Measurements from ENCODE around the gene MLXIP. TPM values are rescaled to one million over a fixed set of nuclear protein-coding genes. Genes with fewer than 3 reads are reported as not detected.

Gene MLXIP
- polyA plus RNA-seq, 6 donors from 2014 or later = 8.5 to 30.4 (median 11.0) TPM

DNA sequence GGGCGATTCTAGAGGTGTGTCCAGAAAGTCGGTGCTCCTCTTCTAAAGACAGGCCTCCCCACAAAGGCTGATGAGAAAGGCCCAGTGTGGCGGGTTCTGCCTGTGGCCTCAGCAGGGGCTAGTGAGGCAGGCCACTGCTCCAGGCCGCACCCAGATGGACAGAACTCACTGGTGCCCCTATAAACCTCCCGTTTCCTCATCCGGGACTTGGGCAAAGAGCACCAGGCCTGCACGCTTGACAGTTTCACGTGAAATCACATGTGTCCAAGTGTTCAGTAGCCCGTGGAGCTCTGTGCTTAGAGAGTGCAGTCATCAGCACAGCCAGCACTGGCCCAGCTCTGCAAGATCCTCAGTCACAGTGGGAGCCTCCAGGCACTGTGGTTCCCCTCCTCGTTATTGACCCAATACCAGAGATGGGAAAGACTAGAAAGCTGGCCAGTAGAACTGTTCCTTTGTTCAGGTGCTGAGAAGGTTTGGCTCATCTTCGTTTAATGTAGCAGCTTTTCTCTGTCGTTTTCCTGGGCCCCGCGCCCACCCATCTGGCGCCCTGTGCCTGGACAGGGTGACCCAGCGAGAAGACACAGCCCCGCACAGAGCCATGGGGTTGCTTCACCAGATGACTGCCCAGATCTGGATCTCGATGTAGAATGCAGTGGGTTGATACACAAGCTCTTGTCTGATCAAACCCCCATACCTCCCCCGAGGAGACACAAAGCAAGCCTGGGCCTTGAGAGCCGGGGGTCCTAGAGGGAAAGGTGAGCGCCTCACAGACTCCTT is 69.1 kb downstream of the MLXIP start:
- Mint-ChIP-seq H3K27me3 (no peaks in the 10 kb centered on the region), H3K9me3 (no peaks in the 10 kb centered on the region), H3K36me3 (peaks cover 0 to 5% of the 10 kb centered on the region in 2 donors), H3K4me1 (peaks cover 0 to 7% (median 0%) of the 10 kb centered on the region in 3 donors), H3K4me3 (no peak overlapping the region), H3K27ac (peak overlapping the region in 4 of 6 donors; percentile 10 to 59 (median 40))
- DNase-seq (no peak), ATAC-seq (ENCODE audit: low read depth in 2 of 2) (no peak)

DNA sequence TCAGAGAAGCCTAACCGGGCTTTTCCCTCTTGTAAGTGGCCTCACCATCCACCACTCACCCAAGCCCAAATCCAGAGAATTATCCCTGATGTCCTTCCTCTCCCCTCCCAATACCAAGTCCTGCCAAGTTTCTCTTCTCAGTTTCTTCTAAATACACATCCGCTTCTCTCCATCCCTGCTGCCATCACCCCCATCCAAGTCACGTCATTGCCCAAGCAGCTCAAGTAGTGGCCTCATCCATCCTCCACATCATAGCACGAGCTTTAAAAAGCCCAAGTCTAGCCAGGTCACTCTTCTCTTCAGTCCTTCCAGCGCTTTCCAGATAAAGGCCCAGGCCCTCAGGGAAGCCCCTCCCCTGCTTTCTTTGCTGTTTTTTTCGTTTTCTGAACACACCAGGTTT is 70.1 kb downstream of the MLXIP start:
- no peak for ATAC-seq (ENCODE audit: low read depth in 2 of 2)
- Mint-ChIP-seq H3K4me3 (peak overlapping the region in 1 of 8 donors; percentile 61), H3K36me3 (peaks cover 0 to 3% of the 10 kb centered on the region in 2 donors), H3K9me3 (no peaks in the 10 kb centered on the region), H3K27me3 (no peaks in the 10 kb centered on the region), H3K4me1 (peaks cover 0 to 7% (median 0%) of the 10 kb centered on the region in 3 donors), H3K27ac (peak overlapping the region in 2 of 6 donors; percentile 1 to 76)
- DNase-seq = no peak

DNA sequence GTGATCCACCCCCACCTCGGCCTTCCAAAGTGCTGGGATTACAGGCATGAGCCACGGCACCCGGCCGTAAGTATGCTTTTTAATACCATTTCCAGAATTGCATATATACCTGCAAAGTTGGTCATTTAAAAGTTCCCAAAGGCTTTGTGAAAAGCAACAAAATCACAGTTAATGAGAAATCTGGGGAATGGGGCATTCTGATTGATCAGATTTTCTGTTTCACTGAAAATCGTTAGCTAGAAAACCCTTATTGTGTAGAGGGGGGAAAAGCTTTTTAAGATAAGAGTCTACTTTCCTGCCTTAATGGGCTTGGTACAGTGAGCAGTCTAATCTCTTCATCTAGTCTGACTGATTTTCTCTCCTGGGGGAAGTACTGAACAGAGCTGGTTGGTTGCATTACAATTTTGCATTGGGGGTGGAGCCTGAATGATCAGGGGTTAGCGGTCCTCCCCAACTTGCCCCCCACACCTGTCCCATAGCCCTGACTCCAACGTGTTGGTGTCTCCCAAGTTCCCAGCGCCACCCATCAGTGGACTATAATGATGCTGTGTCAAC is 71.6 kb downstream of the MLXIP start:
- no peak for DNase-seq
- no peak overlapping the region for H3K4me3 Mint-ChIP-seq
- no peaks in the 10 kb centered on the region for H3K36me3 Mint-ChIP-seq
- H3K4me1 Mint-ChIP-seq = peaks cover 0 to 7% (median 0%) of the 10 kb centered on the region in 3 donors
- ATAC-seq (ENCODE audit: low read depth in 2 of 2) = no peak
- H3K9me3 Mint-ChIP-seq = no peaks in the 10 kb centered on the region
- H3K27me3 Mint-ChIP-seq = no peaks in the 10 kb centered on the region
- peak overlapping the region in 1 of 6 donors; percentile 21 for H3K27ac Mint-ChIP-seq

DNA sequence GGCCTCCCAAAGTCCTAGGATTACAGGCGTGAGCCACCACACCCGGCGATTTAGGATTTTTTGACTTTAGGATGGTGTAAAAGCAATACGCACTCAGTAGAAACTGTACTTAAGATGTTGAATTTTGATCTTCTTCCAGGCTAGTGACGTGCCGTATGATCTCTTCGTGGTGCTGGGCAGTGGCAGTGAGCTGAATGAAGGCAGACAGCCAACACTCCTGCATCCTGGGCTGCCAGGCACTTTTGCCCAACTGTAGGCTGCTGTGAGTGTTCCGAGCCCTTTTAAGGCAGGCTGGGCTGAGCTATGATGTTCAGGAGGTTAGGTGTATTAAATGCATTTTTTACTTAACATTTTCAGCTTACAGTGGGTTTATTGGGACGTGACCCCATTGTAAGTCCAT is 74.2 kb downstream of the MLXIP start:
- DNase-seq (no peak), ATAC-seq (ENCODE audit: low read depth in 2 of 2) (no peak)
- Mint-ChIP-seq H3K27ac (no peak overlapping the region), H3K4me3 (no peak overlapping the region), H3K4me1 (no peaks in the 10 kb centered on the region), H3K27me3 (peaks cover 0 to 5% (median 0%) of the 10 kb centered on the region in 3 donors), H3K36me3 (no peaks in the 10 kb centered on the region), H3K9me3 (no peaks in the 10 kb centered on the region)

DNA sequence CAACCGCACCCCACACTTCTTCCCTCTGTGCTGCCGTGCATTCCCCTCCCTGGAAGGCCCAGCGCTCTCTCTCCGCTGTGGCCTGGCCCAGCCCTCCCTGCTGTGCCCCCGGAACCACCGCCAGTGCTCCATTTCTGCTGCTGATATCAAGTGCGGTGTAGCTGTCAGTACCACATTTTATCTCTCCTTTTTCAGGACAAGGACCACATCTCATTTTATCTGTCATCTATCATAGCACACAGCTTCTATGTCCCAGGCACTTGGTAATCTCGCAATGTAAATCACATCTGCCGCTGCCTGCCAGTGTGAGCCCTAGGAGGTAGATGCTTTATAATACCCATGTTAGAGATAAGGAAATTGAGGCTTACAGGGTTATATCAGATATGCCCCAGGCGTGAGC is 77.1 kb downstream of the MLXIP start:
- no peak overlapping the region for H3K4me3 Mint-ChIP-seq
- no peak for ATAC-seq (ENCODE audit: low read depth in 2 of 2)

DNA sequence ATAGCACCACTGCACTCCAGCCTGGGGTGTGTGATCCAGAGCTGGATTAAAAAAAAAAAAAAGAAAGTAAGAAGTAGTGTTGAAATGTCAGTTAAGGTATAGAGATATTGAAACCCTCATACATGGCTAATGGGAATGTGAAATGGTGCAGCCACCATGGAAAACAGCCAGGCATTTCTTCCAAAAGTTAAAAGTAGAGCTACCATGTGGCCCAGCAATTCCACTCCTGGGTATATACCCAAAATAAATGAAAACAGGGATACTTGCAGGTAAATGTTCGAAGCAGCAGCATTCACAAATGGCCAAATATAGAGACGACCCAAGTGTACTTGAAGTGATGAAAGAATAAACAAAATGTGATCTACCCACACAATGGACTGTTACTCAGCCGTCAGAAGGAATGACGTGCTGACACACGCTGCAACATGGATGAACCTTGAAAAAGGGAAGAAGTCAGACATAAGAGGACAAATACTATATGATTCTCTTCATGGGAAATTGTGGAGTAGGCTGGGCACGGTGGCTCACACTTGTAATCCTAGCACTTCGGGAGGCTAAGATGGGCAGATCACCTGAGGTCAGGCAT is 80.2 kb downstream of the MLXIP start:
- Mint-ChIP-seq H3K27ac (no peak overlapping the region), H3K9me3 (no peaks in the 10 kb centered on the region), H3K4me1 (no peaks in the 10 kb centered on the region), H3K27me3 (peaks cover 0 to 5% (median 0%) of the 10 kb centered on the region in 3 donors), H3K4me3 (no peak overlapping the region), H3K36me3 (no peaks in the 10 kb centered on the region)
- DNase-seq (no peak), ATAC-seq (ENCODE audit: low read depth in 2 of 2) (no peak)

More for the DNA sequence above, 77.1 kb downstream of the MLXIP start:
- DNase-seq = no peak
- no peak overlapping the region for H3K27ac Mint-ChIP-seq
- H3K9me3 Mint-ChIP-seq = no peaks in the 10 kb centered on the region
- H3K27me3 Mint-ChIP-seq = peaks cover 0 to 5% (median 0%) of the 10 kb centered on the region in 3 donors
- H3K36me3 Mint-ChIP-seq = no peaks in the 10 kb centered on the region
- H3K4me1 Mint-ChIP-seq = no peaks in the 10 kb centered on the region

DNA sequence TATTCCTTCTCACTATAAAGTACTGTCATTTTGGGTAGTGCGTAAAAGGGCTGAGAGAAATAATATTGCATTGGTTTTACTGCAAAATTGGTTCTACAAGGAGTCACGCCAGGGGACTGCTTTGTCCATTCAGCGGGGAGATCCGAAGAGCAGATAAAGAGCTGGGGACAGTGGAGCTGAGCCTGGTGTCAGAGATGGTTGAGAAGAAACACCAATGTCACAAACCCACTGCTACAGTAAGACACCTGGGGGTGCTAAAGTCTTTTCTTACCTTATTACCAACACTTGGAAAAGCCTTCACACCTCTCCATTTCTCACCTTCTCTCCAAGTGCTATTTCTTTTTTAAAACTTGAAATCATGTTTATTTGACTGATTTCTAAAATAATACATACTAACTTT is 81.3 kb downstream of the MLXIP start:
- H3K9me3 Mint-ChIP-seq = no peaks in the 10 kb centered on the region
- DNase-seq = no peak
- no peaks in the 10 kb centered on the region for H3K4me1 Mint-ChIP-seq
- no peak overlapping the region for H3K4me3 Mint-ChIP-seq
- no peak overlapping the region for H3K27ac Mint-ChIP-seq
- no peak for ATAC-seq (ENCODE audit: low read depth in 2 of 2)
- H3K36me3 Mint-ChIP-seq = no peaks in the 10 kb centered on the region
- peaks cover 0 to 5% (median 0%) of the 10 kb centered on the region in 3 donors for H3K27me3 Mint-ChIP-seq

DNA sequence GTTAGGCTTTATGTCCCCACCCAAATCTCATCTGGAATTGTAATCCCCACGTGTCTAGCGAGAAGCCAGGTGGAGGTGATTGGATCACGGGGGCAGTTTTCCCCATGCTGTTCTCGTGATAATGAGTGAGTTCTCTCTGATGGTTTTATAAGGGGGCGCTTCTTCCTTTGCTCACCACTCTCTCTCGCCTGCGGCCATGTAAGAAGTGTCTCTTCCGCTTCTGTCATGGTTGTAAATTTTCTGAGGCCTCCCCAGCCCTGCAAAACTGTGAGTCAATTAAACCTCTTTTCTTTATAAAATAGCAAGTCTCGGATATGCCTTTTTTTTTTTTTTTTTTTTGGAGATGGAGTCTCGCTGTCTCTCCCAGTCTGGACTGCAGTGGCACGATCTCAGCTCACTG is 82.2 kb downstream of the MLXIP start:
- peaks cover 0 to 1% (median 0%) of the 10 kb centered on the region in 3 donors for H3K27me3 Mint-ChIP-seq

DNA sequence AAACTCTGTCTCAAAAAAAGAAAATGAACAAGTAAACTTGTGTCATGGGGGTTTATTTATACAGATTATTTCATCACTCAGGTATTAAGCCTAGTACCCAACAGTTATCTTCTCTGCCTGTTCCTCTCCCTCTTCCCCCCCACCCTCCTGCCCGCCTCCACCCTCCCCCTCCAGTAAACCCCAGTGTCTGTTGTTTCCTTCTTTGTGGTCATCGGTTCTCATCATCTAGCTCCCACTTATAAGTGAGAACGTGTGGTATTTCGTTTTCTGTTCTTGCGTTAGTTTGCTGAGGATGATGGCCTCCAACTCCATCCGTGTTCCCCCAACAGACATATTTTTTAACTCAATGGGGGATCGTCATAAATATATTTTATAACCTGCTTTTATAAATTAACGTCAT is 83.1 kb downstream of the MLXIP start:
- Mint-ChIP-seq H3K4me1 (peaks cover 0 to 3% (median 0%) of the 10 kb centered on the region in 3 donors), H3K4me3 (no peak overlapping the region), H3K27ac (no peak overlapping the region), H3K9me3 (no peaks in the 10 kb centered on the region), H3K36me3 (no peaks in the 10 kb centered on the region), H3K27me3 (no peaks in the 10 kb centered on the region)
- DNase-seq = no peak
- ATAC-seq (ENCODE audit: low read depth in 2 of 2) = no peak

More for the DNA sequence above, 82.2 kb downstream of the MLXIP start:
- H3K9me3 Mint-ChIP-seq = no peaks in the 10 kb centered on the region
- peaks cover 0 to 3% (median 0%) of the 10 kb centered on the region in 3 donors for H3K4me1 Mint-ChIP-seq
- no peak overlapping the region for H3K4me3 Mint-ChIP-seq
- DNase-seq (no peak), ATAC-seq (ENCODE audit: low read depth in 2 of 2) (no peak)
- H3K27ac Mint-ChIP-seq = no peak overlapping the region
- no peaks in the 10 kb centered on the region for H3K36me3 Mint-ChIP-seq

DNA sequence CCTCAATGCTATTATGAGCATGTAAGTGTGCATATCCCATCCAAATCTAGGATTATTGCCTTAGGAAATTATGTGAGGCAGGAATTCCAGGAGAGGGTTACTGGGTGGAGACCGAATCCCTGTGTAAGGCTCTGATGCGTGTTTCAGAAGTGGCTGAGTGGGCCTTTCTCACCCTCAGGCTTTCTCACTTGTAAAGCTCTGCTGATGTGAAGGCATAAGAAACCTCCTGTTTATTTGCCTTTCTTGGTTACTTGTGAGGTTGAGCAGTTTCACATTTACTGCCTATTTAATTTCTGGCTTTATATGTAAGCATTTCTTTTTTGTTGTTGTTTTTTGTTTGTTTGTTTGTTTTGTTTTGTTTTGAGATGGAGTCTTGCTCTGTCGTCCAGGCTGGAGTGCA is 84.4 kb downstream of the MLXIP start:
- Mint-ChIP-seq H3K4me3 (no peak overlapping the region), H3K27ac (no peak overlapping the region), H3K36me3 (no peaks in the 10 kb centered on the region)

DNA sequence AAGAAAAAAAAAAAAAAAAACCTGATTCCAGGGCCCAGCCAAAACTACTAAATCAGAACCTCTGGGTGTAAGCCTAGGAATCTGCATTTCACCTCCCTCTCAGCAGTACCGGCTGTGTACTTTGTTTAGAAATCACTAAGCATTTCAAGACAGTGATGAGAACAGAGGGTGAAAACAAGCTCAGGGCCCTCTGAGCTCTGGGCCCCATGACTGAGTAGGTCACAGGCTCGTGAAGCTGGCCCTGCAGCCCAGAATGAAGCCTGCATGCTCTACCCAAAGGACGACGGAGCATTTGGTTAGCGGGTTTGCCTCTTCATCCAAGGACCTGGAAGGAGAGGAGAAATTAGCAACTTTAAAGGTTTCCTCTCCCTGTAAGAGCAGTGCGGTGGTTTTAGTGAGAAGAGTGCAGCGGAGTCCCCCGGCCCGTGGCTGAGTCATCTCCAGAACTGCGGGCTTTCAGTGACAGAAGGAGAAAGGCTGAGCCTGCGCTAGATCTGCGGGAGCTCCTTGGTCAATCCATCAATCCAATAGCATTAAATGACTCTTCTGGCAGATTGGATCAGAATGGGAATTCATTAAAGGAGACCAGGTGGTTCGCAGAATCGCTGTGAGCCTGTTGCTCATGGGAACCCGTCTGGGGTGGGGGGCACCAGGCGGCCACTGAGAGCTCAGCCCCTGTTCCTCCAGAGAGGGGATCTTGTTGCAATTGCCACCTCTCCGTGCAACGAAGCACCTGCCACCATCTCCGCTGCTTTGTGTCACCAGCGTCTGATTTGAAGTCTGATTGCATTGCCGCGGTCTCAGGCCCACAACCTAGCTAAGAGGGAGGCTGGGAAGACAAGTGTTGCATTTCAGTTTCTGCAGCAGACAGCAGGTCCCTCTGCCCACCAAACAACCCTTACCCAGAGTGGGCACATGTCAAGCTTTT is 88.1 kb downstream of the MLXIP start:
- DNase-seq = no peak
- no peak overlapping the region for H3K4me3 Mint-ChIP-seq
- H3K27me3 Mint-ChIP-seq = no peaks in the 10 kb centered on the region
- H3K4me1 Mint-ChIP-seq = peaks cover 0 to 3% (median 0%) of the 10 kb centered on the region in 3 donors
- H3K36me3 Mint-ChIP-seq = no peaks in the 10 kb centered on the region
- ATAC-seq (ENCODE audit: low read depth in 2 of 2) = no peak
- H3K9me3 Mint-ChIP-seq = no peaks in the 10 kb centered on the region
- H3K27ac Mint-ChIP-seq = no peak overlapping the region

More for the DNA sequence above, 84.4 kb downstream of the MLXIP start:
- peaks cover 0 to 3% (median 0%) of the 10 kb centered on the region in 3 donors for H3K4me1 Mint-ChIP-seq
- H3K9me3 Mint-ChIP-seq = no peaks in the 10 kb centered on the region
- DNase-seq (no peak), ATAC-seq (ENCODE audit: low read depth in 2 of 2) (no peak)
- H3K27me3 Mint-ChIP-seq = no peaks in the 10 kb centered on the region

DNA sequence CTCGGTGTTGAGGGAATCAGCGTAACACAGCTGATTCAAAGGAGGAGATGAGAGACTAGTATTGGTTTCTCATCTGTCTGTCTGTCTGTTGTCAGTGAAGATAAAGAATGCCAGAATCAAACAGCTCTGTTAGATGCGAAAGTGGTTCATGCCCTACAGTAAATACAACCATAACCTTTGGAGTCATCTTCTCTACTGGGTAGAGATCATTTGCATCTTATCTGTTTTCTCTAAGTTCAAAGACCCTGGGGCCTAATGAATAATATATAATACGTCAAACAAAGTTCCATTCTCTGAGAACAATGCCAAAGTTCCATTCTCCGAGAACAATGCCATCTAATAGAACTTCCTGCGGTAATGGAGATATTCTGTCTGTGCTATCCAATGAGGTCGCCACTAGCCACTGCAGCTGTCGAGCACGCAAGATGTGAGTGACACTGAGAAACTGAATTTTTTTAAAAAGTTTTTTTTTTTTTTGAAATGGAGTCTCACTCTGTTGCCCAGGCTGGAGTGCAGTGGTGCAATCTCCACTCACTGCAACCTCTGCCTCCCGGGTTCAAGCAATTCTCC is 88.9 kb downstream of the MLXIP start:
- ATAC-seq (ENCODE audit: low read depth in 2 of 2) (no peak), DNase-seq (no peak)
- Mint-ChIP-seq H3K4me3 (no peak overlapping the region), H3K9me3 (no peaks in the 10 kb centered on the region), H3K27me3 (no peaks in the 10 kb centered on the region), H3K36me3 (no peaks in the 10 kb centered on the region), H3K27ac (no peak overlapping the region), H3K4me1 (peaks cover 0 to 3% (median 0%) of the 10 kb centered on the region in 3 donors)

DNA sequence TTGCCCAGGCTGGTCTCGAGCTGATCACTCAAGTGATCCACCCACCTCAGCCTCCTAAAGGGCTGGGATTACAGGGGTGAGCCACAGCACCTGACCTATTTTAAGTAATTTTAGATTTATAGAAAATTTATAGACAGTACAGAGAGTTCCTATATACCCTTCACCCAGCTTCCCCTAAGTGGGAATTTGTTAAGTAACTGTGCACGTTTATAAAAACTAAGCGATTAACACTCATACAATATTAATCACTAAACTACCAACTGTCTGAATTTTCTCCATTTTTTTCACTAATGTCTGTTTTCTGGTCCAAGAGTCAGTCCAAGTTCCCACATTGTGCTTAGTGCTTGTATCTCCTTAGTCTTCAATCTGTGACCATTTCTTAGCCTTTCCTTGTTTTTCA is 89.9 kb downstream of the MLXIP start:
- Mint-ChIP-seq H3K36me3 (no peaks in the 10 kb centered on the region), H3K27me3 (no peaks in the 10 kb centered on the region), H3K4me3 (no peak overlapping the region), H3K9me3 (no peaks in the 10 kb centered on the region), H3K4me1 (peaks cover 0 to 3% (median 0%) of the 10 kb centered on the region in 3 donors), H3K27ac (peak overlapping the region in 1 of 6 donors; percentile 18)
- DNase-seq = no peak
- no peak for ATAC-seq (ENCODE audit: low read depth in 2 of 2)

All from naive B cell (primary cell).